ENCODE data around the gene MYBPC2. TPM values are rescaled to one million over a fixed set of nuclear protein-coding genes. Genes with fewer than 3 reads are reported as not detected.

The MYBPC2 gene
- total and polyA plus RNA-seq, 9 of the 15 experiments (the other 6 are each of a cell fraction or from before 2014, with no cell fraction given): 0.01 to 0.14 (median 0.04) TPM; not detected in 6

DNA sequence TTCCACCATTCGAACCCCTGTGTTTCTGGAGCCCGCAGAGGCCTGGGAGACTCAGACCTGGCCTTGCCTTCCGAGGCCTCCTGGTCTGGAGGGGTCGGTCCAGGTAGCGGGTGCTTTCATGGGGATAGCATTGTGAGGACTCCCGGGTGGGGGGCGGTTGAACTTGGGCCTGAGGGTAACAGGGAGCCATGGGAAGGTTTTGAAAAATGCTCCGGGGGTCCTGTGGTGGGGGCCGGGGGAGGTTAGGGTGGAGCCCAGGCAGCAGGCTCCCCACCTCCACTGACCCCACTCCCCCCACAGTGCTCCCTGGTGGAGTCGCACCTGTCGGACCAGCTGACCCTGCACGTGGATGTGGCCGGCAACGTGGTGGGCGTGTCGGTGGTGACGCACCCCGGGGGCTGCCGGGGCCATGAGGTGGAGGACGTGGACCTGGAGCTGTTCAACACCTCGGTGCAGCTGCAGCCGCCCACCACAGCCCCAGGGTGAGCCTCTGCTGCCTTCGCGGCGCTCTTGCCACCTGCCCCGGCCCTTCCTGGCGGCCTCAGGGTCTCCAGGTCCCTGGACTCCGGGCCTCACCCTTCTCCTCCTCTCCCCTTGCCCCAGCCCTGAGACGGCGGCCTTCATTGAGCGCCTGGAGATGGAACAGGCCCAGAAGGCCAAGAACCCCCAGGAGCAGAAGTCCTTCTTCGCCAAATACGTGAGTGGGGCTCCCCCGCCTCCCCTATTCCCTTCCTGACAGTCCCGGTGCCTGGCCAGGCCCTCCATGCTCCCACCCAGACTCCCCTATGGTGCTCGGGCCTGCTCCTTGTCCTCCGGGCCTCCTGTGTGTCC lies 47.8 kb downstream of the MYBPC2 start (continued):
- TF ChIP-seq ZNF23 (CRISPR knock-in tag; IDR thresholded peaks at IDR 0.05) (no peak), MAFF (IDR thresholded peaks at IDR 0.05; ENCODE audit: low read length) (no peak), OTX1 (CRISPR knock-in tag; IDR thresholded peaks at IDR 0.05) (no peak), DIDO1 (tag; IDR thresholded peaks at IDR 0.05; ENCODE audit: low read depth) (no peak), ELF1 (tag; IDR thresholded peaks at IDR 0.05) (no peak), BCL6 (CRISPR knock-in tag; IDR thresholded peaks at IDR 0.05) (no peak), PTRF (tag; IDR thresholded peaks at IDR 0.05) (no peak), SMC3 (conservative IDR thresholded peaks at IDR 0.05; ENCODE audit: insufficient read depth, low read depth, low read length) (no peak), HNRNPH1 (optimal IDR thresholded peaks at IDR 0.05; ENCODE audit: low read depth, low read length) (no peak), ZNF445 (CRISPR knock-in tag; IDR thresholded peaks at IDR 0.05; ENCODE audit: low read depth) (no peak), CHD7 (IDR thresholded peaks at IDR 0.05; ENCODE audit: low read depth, low read length) (no peak), DEAF1 (CRISPR knock-in tag; IDR thresholded peaks at IDR 0.05) (no peak), ELF2 (CRISPR knock-in tag; IDR thresholded peaks at IDR 0.05) (no peak)
- TF ChIP-seq, protein P1, sequence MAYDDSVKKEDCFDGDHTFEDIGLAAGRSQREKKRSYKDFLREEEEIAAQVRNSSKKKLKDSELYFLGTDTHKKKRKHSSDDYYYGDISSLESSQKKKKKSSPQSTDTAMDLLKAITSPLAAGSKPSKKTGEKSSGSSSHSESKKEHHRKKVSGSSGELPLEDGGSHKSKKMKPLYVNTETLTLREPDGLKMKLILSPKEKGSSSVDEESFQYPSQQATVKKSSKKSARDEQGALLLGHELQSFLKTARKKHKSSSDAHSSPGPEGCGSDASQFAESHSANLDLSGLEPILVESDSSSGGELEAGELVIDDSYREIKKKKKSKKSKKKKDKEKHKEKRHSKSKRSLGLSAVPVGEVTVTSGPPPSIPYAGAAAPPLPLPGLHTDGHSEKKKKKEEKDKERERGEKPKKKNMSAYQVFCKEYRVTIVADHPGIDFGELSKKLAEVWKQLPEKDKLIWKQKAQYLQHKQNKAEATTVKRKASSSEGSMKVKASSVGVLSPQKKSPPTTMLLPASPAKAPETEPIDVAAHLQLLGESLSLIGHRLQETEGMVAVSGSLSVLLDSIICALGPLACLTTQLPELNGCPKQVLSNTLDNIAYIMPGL (CRISPR knock-in tag; IDR thresholded peaks at IDR 0.05): no peak

All from K562 (cell line).